RWPE2 (cell line): Measurements from ENCODE around the gene MYL4.
"Not testable (repeated sequence)": the region's sequence is repeated elsewhere in the genome, so short reads cannot be mapped to it uniquely, and the experiment has no call there.

Experiments used
- ATAC-seq: fragments of 200-7000 bp; cut with Tn5 transposase; 3 replicates; pipeline ENCODE4 v1.9.1; 2021; ENCODE audit warnings: low read depth
- DNase-seq: peaks from one replicate; pipeline ENCODE4 v3.0.0-alpha.2; 2020; ENCODE audit warnings: low spot score
- H3K27ac ChIP-seq: fragments of 450-650 bp; 2 replicates; pipeline ENCODE4 v1.5.1; 2017; ENCODE audit warnings: mild to moderate bottlenecking; ENCODE audit not compliant: poor library complexity, severe bottlenecking
- H3K27me3 ChIP-seq: fragments of 250-450 bp; sonication (Bioruptor Pico); 2 replicates; pipeline ENCODE4 v1.5.1; 2021; ENCODE audit warnings: mild to moderate bottlenecking, moderate library complexity; ENCODE audit not compliant: insufficient read depth, poor library complexity, severe bottlenecking
- H3K36me3 ChIP-seq: fragments of 250-450 bp; sonication (Bioruptor Pico); 2 replicates; pipeline ENCODE4 v1.5.1; 2020; ENCODE audit warnings: low read depth, mild to moderate bottlenecking, moderate library complexity
- H3K4me1 ChIP-seq: fragments of 250-450 bp; sonication (Bioruptor Pico); 2 replicates; pipeline ENCODE4 v1.5.1; 2021; ENCODE audit warnings: mild to moderate bottlenecking, moderate library complexity; ENCODE audit not compliant: insufficient read depth, poor library complexity, severe bottlenecking
- H3K4me3 ChIP-seq: fragments of 250-450 bp; sonication (Bioruptor Pico); 2 replicates; pipeline ENCODE4 v1.5.1; 2021; ENCODE audit warnings: mild to moderate bottlenecking, moderate library complexity; ENCODE audit not compliant: severe bottlenecking
- H3K9me3 ChIP-seq: fragments of 250-450 bp; sonication (Bioruptor Pico); 2 replicates; pipeline ENCODE4 v1.5.1; 2021; ENCODE audit warnings: mild to moderate bottlenecking, moderate library complexity; ENCODE audit not compliant: severe bottlenecking
- TF ChIP-seq, protein P1 (sequence below): fragments of 450-650 bp; IDR thresholded peaks from one replicate; pipeline ENCODE4 v1.5.1; 2017; ENCODE audit warnings: mild to moderate bottlenecking, moderate library complexity; ENCODE audit not compliant: poor library complexity, severe bottlenecking

The MYL4 gene

DNA sequence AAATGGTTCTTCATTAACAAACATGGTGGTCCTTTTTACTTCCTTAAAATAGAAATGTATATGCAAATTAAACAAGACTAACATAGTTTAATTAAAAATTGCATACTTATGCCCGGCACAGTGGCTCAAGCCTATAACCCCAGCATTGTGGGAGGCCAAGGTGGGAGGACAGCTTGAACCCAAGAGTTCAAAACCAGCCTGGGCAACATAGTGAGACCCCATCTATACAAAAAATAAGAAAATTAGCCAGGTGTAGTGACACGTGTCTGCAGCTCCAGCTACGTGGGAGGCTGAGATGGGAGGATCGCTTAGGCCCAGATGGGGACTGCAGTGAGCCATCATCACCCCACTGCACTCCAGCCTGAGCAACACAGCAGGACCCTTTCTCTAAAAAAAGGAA is 38.4 kb upstream of the MYL4 start:
- Histone ChIP-seq H3K36me3 (peaks cover 97% of the 10 kb centered on the region), H3K27ac (no peak overlapping the region), H3K4me3 (no peak overlapping the region), H3K9me3 (no peaks in the 10 kb centered on the region), H3K4me1 (no peaks in the 10 kb centered on the region), H3K27me3 (no peaks in the 10 kb centered on the region)
- TF ChIP-seq, protein P1, sequence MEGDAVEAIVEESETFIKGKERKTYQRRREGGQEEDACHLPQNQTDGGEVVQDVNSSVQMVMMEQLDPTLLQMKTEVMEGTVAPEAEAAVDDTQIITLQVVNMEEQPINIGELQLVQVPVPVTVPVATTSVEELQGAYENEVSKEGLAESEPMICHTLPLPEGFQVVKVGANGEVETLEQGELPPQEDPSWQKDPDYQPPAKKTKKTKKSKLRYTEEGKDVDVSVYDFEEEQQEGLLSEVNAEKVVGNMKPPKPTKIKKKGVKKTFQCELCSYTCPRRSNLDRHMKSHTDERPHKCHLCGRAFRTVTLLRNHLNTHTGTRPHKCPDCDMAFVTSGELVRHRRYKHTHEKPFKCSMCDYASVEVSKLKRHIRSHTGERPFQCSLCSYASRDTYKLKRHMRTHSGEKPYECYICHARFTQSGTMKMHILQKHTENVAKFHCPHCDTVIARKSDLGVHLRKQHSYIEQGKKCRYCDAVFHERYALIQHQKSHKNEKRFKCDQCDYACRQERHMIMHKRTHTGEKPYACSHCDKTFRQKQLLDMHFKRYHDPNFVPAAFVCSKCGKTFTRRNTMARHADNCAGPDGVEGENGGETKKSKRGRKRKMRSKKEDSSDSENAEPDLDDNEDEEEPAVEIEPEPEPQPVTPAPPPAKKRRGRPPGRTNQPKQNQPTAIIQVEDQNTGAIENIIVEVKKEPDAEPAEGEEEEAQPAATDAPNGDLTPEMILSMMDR, result no peak
- no peak for ATAC-seq
- no peak for DNase-seq

DNA sequence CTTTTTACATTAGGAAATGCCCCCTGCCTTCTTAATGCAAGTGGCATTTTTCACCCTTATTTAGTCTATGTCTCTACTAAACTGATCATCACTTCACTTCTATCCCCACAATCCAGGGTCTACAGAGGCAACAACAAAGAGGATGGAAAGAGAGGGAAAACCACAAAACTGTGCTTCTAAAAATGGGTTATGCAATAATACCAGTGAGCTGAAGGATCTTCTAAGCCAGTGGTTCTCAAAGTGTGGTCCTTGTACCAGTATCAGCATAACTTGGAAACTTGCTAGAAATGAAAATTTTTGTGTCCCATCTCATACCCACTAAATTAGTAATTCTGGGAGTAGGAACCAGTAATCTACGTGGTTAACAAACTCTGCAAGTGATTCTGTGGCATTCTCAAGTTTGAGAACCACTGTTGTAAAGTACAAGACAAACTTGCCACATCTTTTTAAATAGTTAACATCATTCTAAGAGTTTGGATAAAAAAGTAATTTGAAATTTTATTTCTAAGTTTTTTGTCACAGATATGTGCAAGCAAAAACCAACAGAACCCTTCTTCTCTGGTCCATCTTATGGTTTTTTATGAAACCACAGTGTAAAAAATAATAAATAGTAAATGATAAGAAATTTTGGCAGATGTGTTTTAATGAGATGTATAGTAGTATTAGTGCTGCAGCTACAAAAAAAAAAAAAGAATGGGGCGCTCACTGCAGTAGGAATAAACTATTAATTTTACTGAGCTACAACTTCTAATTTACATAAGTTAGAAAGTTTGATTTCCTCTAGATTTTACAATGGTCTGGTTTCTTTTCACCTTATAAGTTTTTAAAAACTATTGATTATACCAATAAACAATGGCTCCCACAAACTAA is 36.2 kb upstream of the MYL4 start:
- TF ChIP-seq, protein P1, result no peak
- no peak overlapping the region for H3K27ac ChIP-seq
- ATAC-seq (no peak), DNase-seq (no peak)
- H3K36me3 ChIP-seq, result peaks cover 97% of the 10 kb centered on the region
- H3K4me3 ChIP-seq, result no peak overlapping the region
- no peaks in the 10 kb centered on the region for H3K4me1 ChIP-seq
- no peaks in the 10 kb centered on the region for H3K27me3 ChIP-seq
- no peaks in the 10 kb centered on the region for H3K9me3 ChIP-seq

GRCh38 chr17:47174823-47175222 is 34.3 kb upstream of the MYL4 start:
- H3K4me1 ChIP-seq, H3K9me3 ChIP-seq, ATAC-seq, H3K27me3 ChIP-seq, DNase-seq, H3K27ac ChIP-seq, H3K4me3 ChIP-seq: not testable (repeated sequence)
- peaks cover 96% of the 10 kb centered on the region for H3K36me3 ChIP-seq

- no peaks in the 10 kb centered on the region for H3K9me3 ChIP-seq
- H3K27me3 ChIP-seq, result no peaks in the 10 kb centered on the region
- H3K4me3 ChIP-seq, result no peak overlapping the region
- DNase-seq, result no peak
- no peaks in the 10 kb centered on the region for H3K4me1 ChIP-seq
- H3K27ac ChIP-seq, result no peak overlapping the region
- H3K36me3 ChIP-seq, result peaks cover 93% of the 10 kb centered on the region
- ATAC-seq, result no peak
- TF ChIP-seq, protein P1, result no peak
These were observed 32.7 kb upstream of the MYL4 start for GRCh38 chr17:47176389-47176826.

- H3K9me3 ChIP-seq, result no peaks in the 10 kb centered on the region
- no peak overlapping the region for H3K27ac ChIP-seq
- H3K27me3 ChIP-seq, result no peaks in the 10 kb centered on the region
- no peak overlapping the region for H3K4me3 ChIP-seq
- ATAC-seq (no peak), DNase-seq (no peak)
- TF ChIP-seq, protein P1, result no peak
- H3K4me1 ChIP-seq, result peaks cover under 1% of the 10 kb centered on the region
- H3K36me3 ChIP-seq, result peaks cover 93% of the 10 kb centered on the region
These were observed 31.9 kb upstream of the MYL4 start for GRCh38 chr17:47177261-47177660.
